ENCODE measurements around the gene SPTB. TPM values are rescaled to one million over a fixed set of nuclear protein-coding genes. Genes with fewer than 3 reads are reported as not detected.

SPTB gene
- total RNA-seq, 2 donors from 2014 or later = 5.6 to 9.9 TPM

- no peak for DNase-seq (ENCODE audit: low spot score)
- H3K4me1 ChIP-seq (ENCODE audit: control insufficient read depth in 1 of 2, low read depth in 2 of 2) = no peaks in the 10 kb centered on the region
Measured at GRCh38 chr14:64775081-64775777, 104.5 kb downstream of the SPTB start.

GRCh38 chr14:64774272-64774671, 105.4 kb downstream of the SPTB start:
- H3K27ac ChIP-seq = no peak overlapping the region
- no peak overlapping the region for H3K4me3 ChIP-seq
- no peaks in the 10 kb centered on the region for H3K27me3 ChIP-seq (replicated peaks; ENCODE audit: insufficient read depth)
- H3K4me1 ChIP-seq (ENCODE audit: control insufficient read depth in 1 of 2, low read depth in 2 of 2) = no peaks in the 10 kb centered on the region
- ATAC-seq (ENCODE audit: insufficient number of reproducible peaks, low FRiP score, low read depth) (no peak), DNase-seq (ENCODE audit: low spot score) (no peak)
- TF ChIP-seq, protein P1, sequence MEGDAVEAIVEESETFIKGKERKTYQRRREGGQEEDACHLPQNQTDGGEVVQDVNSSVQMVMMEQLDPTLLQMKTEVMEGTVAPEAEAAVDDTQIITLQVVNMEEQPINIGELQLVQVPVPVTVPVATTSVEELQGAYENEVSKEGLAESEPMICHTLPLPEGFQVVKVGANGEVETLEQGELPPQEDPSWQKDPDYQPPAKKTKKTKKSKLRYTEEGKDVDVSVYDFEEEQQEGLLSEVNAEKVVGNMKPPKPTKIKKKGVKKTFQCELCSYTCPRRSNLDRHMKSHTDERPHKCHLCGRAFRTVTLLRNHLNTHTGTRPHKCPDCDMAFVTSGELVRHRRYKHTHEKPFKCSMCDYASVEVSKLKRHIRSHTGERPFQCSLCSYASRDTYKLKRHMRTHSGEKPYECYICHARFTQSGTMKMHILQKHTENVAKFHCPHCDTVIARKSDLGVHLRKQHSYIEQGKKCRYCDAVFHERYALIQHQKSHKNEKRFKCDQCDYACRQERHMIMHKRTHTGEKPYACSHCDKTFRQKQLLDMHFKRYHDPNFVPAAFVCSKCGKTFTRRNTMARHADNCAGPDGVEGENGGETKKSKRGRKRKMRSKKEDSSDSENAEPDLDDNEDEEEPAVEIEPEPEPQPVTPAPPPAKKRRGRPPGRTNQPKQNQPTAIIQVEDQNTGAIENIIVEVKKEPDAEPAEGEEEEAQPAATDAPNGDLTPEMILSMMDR (IDR thresholded peaks at IDR 0.05) = no peak
- H3K9me3 ChIP-seq = no peaks in the 10 kb centered on the region
- H3K36me3 ChIP-seq = no peaks in the 10 kb centered on the region

More at GRCh38 chr14:64775081-64775777, 104.5 kb downstream of the SPTB start:
- TF ChIP-seq, protein P1 (IDR thresholded peaks at IDR 0.05) = no peak
- Histone ChIP-seq H3K36me3 (no peaks in the 10 kb centered on the region), H3K9me3 (no peaks in the 10 kb centered on the region), H3K27ac (no peak overlapping the region), H3K4me3 (no peak overlapping the region), H3K27me3 (replicated peaks; ENCODE audit: insufficient read depth) (no peaks in the 10 kb centered on the region)
- ATAC-seq (ENCODE audit: insufficient number of reproducible peaks, low FRiP score, low read depth) = no peak

- no peaks in the 10 kb centered on the region for H3K36me3 ChIP-seq
- TF ChIP-seq, protein P1 (IDR thresholded peaks at IDR 0.05) = no peak
- DNase-seq (ENCODE audit: low spot score) (no peak), ATAC-seq (ENCODE audit: insufficient number of reproducible peaks, low FRiP score, low read depth) (no peak)
- H3K27ac ChIP-seq = no peak overlapping the region
- no peak overlapping the region for H3K4me3 ChIP-seq
- no peaks in the 10 kb centered on the region for H3K4me1 ChIP-seq (ENCODE audit: control insufficient read depth in 1 of 2, low read depth in 2 of 2)
- H3K27me3 ChIP-seq (replicated peaks; ENCODE audit: insufficient read depth) = no peaks in the 10 kb centered on the region
- H3K9me3 ChIP-seq = no peaks in the 10 kb centered on the region
Measured at GRCh38 chr14:64773577-64773976, 106.1 kb downstream of the SPTB start.

DNA sequence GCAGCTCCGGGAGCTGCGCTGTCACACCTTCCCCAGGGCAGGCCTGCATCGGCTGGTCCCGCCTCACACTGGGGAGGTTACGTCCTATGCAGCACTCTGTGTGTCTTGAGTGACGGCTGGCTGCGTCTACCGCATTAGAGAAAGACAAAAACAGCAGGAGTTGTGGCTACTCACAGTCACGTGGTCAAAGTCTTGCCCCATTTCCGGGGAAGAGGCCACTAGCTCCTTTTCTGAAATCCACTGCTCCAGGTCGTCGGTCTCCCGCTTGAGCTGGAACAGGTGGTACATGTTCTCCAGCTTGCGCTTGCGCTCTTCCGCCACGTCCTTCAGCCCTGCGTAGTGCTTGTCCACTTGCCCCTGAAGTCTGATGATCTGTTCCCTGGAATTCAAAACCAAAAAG, 106.7 kb downstream of the SPTB start:
- Histone ChIP-seq H3K4me3 (no peak overlapping the region), H3K27me3 (replicated peaks; ENCODE audit: insufficient read depth) (no peaks in the 10 kb centered on the region), H3K9me3 (no peaks in the 10 kb centered on the region), H3K4me1 (ENCODE audit: control insufficient read depth in 1 of 2, low read depth in 2 of 2) (no peaks in the 10 kb centered on the region), H3K36me3 (no peaks in the 10 kb centered on the region), H3K27ac (no peak overlapping the region)
- DNase-seq (ENCODE audit: low spot score) (no peak), ATAC-seq (ENCODE audit: insufficient number of reproducible peaks, low FRiP score, low read depth) (no peak)
- TF ChIP-seq, protein P1 (IDR thresholded peaks at IDR 0.05) = no peak

DNA sequence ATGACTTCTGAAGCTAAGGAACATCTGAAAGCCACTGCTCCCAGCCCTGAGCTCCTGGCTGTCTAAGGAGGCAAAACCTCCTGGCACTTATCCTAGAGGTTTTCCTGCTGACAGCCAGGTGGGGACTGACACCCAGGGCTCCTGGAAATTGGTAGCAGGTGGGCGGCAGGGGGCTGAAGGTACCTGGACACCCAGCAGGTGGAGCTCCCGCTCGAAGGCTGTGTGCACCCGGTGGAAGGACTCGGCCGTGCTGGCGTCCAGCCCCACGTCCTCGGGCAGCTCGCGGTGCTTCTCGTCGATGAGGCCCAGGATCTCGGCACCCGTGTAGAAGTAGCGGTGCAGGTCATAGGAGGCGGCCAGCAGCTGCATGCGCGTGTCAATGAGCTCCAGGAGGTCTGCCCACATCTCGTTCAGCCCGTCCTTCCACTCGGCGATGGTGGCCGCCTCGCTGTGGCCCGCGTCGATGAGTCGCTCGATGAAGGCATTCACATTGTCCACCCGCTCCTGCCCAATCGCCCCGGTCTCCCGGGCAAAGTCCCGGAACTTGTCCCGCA, 107.2 kb downstream of the SPTB start:
- TF ChIP-seq, protein P1 (IDR thresholded peaks at IDR 0.05) = no peak
- DNase-seq (ENCODE audit: low spot score) (no peak), ATAC-seq (ENCODE audit: insufficient number of reproducible peaks, low FRiP score, low read depth) (no peak)
- H3K27ac ChIP-seq = no peak overlapping the region
- no peaks in the 10 kb centered on the region for H3K4me1 ChIP-seq (ENCODE audit: control insufficient read depth in 1 of 2, low read depth in 2 of 2)
- H3K9me3 ChIP-seq = no peaks in the 10 kb centered on the region
- no peak overlapping the region for H3K4me3 ChIP-seq
- no peaks in the 10 kb centered on the region for H3K27me3 ChIP-seq (replicated peaks; ENCODE audit: insufficient read depth)
- H3K36me3 ChIP-seq = no peaks in the 10 kb centered on the region

Data from thoracic aorta (tissue), 2 donors.